Neural progenitor cell (in vitro differentiated cells): ENCODE results near the gene RNF115. TPM values are rescaled to one million over a fixed set of nuclear protein-coding genes. Genes with fewer than 3 reads are reported as not detected.

Experiments used
- DNase-seq: peaks from one replicate; pipeline ENCODE4 v3.0.0-alpha.2; 2016; ENCODE audit warnings: low spot score
- H2AFZ ChIP-seq: fragments of 200-600 bp; sonication (generic); replicated peaks from 2 replicates; pipeline ENCODE4 v1.6.1; 2016; ENCODE audit warnings: antibody characterized with exemption
- H3F3A ChIP-seq: fragments of 200-600 bp; sonication (generic); 2 replicates; pipeline ENCODE4 v1.6.1; 2016; ENCODE audit warnings: antibody characterized with exemption, low read depth
- H3K27ac ChIP-seq: fragments of 200-600 bp; sonication (generic); 2 replicates; pipeline ENCODE4 v1.5.1; 2016; ENCODE audit warnings: mild to moderate bottlenecking
- H3K27me3 ChIP-seq: fragments of 200-600 bp; sonication (generic); 2 replicates; pipeline ENCODE4 v1.6.1; 2016; ENCODE audit warnings: mild to moderate bottlenecking, moderate library complexity
- H3K36me3 ChIP-seq: fragments of 200-600 bp; sonication (generic); 2 replicates; pipeline ENCODE4 v1.5.1; 2016
- H3K4me1 ChIP-seq: fragments of 200-600 bp; sonication (generic); 2 replicates; pipeline ENCODE4 v1.6.1; 2016; ENCODE audit warnings: mixed run types
- H3K4me2 ChIP-seq: fragments of 200-600 bp; sonication (generic); 2 replicates; pipeline ENCODE4 v1.6.1; 2016
- H3K4me3 ChIP-seq: fragments of 200-600 bp; sonication (generic); 2 replicates; pipeline ENCODE4 v1.5.1; 2016
- H3K79me2 ChIP-seq: fragments of 200-600 bp; sonication (generic); 2 replicates; pipeline ENCODE4 v1.6.1; 2016; ENCODE audit warnings: low read depth
- H3K9ac ChIP-seq: fragments of 200-600 bp; sonication (generic); 2 replicates; pipeline ENCODE4 v1.6.1; 2016
- H3K9me3 ChIP-seq: fragments of 200-600 bp; sonication (generic); 2 replicates; pipeline ENCODE4 v1.5.1; 2016; ENCODE audit warnings: low read depth
- H4K20me1 ChIP-seq: fragments of 200-600 bp; sonication (generic); 2 replicates; pipeline ENCODE4 v1.6.1; 2016; ENCODE audit warnings: low read depth
- H3K27ac Mint-ChIP-seq: 3 replicates; pipeline ENCODE4 v1.8.0; 2021; ENCODE audit warnings: mixed read lengths
- H3K27me3 Mint-ChIP-seq: 2 replicates; pipeline ENCODE4 v1.8.0; 2022; ENCODE audit warnings: low read depth, mild to moderate bottlenecking, inconsistent platforms, moderate library complexity, mixed read lengths; ENCODE audit not compliant: insufficient read depth
- H3K36me3 Mint-ChIP-seq: 3 replicates; pipeline ENCODE4 v1.8.0; 2021; ENCODE audit warnings: mixed read lengths
- H3K4me1 Mint-ChIP-seq: 3 replicates; pipeline ENCODE4 v1.8.0; 2021; ENCODE audit warnings: mixed read lengths
- H3K4me3 Mint-ChIP-seq: 3 replicates; pipeline ENCODE4 v1.8.0; 2021; ENCODE audit warnings: mild to moderate bottlenecking, moderate library complexity, mixed read lengths
- H3K9me3 Mint-ChIP-seq: 3 replicates; pipeline ENCODE4 v1.8.0; 2020; ENCODE audit warnings: mixed read lengths
- EZH2 ChIP-seq: fragments of 200-600 bp; sonication (generic); IDR thresholded peaks from 2 replicates; pipeline ENCODE4 v1.6.1; 2017; ENCODE audit warnings: antibody characterized with exemption, mild to moderate bottlenecking, moderate library complexity
- EZH2phosphoT487 ChIP-seq: fragments of 200-600 bp; sonication (generic); IDR thresholded peaks from 2 replicates; pipeline ENCODE4 v1.6.1; 2017; ENCODE audit warnings: antibody characterized with exemption
- total RNA-seq: library from RNA; depleted of rRNA; stranded (reverse); fragments of >200 nt; gene quantifications from 2 replicates; pipeline ENCODE4 v1.2.3, GENCODE V29; 2015; ENCODE audit warnings: low replicate concordance
- TF ChIP-seq, protein P1 (sequence below): fragments of 200-600 bp; sonication (generic); IDR thresholded peaks from 2 replicates; pipeline ENCODE4 v1.5.1; 2017; ENCODE audit warnings: antibody characterized with exemption, mild to moderate bottlenecking

Gene RNF115
- total RNA-seq, 1 donor from 2014 or later: 12.9 TPM

DNA sequence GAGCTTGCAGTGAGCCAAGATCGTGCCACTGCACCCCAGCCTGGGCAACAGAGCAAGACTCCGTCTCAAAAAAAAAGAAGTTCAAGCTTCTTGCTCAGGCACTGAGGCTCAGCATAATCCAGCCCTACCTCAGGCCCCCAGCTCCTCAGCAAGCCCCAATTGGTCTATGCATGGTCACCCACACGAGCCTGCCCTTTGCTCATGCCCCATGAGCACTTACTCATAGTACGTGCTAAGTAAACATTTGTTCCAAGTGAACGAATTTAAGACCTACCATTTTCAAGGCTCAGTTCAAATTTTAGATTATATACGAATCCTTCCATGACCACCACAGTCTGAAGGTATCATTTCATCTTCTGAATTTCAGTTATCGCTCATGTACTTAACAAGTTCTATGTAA, 121.1 kb downstream of the RNF115 start:
- no peak for TF ChIP-seq EZH2phosphoT487
- TF ChIP-seq, protein P1, sequence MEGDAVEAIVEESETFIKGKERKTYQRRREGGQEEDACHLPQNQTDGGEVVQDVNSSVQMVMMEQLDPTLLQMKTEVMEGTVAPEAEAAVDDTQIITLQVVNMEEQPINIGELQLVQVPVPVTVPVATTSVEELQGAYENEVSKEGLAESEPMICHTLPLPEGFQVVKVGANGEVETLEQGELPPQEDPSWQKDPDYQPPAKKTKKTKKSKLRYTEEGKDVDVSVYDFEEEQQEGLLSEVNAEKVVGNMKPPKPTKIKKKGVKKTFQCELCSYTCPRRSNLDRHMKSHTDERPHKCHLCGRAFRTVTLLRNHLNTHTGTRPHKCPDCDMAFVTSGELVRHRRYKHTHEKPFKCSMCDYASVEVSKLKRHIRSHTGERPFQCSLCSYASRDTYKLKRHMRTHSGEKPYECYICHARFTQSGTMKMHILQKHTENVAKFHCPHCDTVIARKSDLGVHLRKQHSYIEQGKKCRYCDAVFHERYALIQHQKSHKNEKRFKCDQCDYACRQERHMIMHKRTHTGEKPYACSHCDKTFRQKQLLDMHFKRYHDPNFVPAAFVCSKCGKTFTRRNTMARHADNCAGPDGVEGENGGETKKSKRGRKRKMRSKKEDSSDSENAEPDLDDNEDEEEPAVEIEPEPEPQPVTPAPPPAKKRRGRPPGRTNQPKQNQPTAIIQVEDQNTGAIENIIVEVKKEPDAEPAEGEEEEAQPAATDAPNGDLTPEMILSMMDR: no peak
- no peak for TF ChIP-seq EZH2
- Histone ChIP-seq H3K36me3 (no peaks in the 10 kb centered on the region), H3K27me3 (no peaks in the 10 kb centered on the region), H3K4me3 (no peak overlapping the region), H3K79me2 (no peaks in the 10 kb centered on the region), H3K9ac (no peak overlapping the region), H3K4me1 (peaks cover 12% of the 10 kb centered on the region), H3F3A (peaks cover 4% of the 10 kb centered on the region), H3K9me3 (no peaks in the 10 kb centered on the region), H3K4me2 (no peak overlapping the region), H3K27ac (no peak overlapping the region), H4K20me1 (no peaks in the 10 kb centered on the region), H2AFZ (no peak overlapping the region)
- Mint-ChIP-seq H3K9me3 (no peaks in the 10 kb centered on the region), H3K27me3 (peaks cover 7% of the 10 kb centered on the region), H3K36me3 (no peaks in the 10 kb centered on the region), H3K27ac (no peak overlapping the region), H3K4me3 (no peak overlapping the region), H3K4me1 (peaks cover 11% of the 10 kb centered on the region)
- no peak for DNase-seq

DNA sequence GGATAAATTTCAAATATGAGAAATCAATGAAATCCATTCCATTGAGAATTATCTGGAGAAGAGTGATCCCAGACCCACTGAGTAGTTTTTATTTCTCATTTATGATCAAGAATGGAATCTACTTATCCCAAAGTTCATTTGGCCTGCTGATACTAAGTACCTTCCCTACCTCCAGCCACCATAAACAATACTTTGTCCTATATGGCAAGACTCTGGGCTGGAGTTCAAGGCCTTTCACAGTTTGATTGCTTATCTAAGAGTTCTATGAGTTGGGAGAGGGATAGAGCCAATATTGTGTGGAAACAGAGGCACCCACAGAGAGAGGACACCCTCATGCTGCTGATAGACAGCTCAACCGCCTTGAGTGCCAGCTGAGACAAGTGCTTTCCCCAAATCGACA, 121.8 kb downstream of the RNF115 start:
- Histone ChIP-seq H3K4me1 (peaks cover 5% of the 10 kb centered on the region), H2AFZ (no peak overlapping the region), H3K79me2 (no peaks in the 10 kb centered on the region), H3K9me3 (no peaks in the 10 kb centered on the region), H3F3A (no peaks in the 10 kb centered on the region), H3K4me2 (no peak overlapping the region), H3K27me3 (no peaks in the 10 kb centered on the region), H3K36me3 (no peaks in the 10 kb centered on the region), H4K20me1 (no peaks in the 10 kb centered on the region), H3K27ac (no peak overlapping the region), H3K9ac (no peak overlapping the region), H3K4me3 (no peak overlapping the region)
- Mint-ChIP-seq H3K4me1 (peaks cover 4% of the 10 kb centered on the region), H3K27me3 (peaks cover 9% of the 10 kb centered on the region), H3K36me3 (no peaks in the 10 kb centered on the region), H3K27ac (no peak overlapping the region), H3K4me3 (no peak overlapping the region), H3K9me3 (no peaks in the 10 kb centered on the region)
- no peak for TF ChIP-seq EZH2
- no peak for TF ChIP-seq EZH2phosphoT487
- no peak for DNase-seq

DNA sequence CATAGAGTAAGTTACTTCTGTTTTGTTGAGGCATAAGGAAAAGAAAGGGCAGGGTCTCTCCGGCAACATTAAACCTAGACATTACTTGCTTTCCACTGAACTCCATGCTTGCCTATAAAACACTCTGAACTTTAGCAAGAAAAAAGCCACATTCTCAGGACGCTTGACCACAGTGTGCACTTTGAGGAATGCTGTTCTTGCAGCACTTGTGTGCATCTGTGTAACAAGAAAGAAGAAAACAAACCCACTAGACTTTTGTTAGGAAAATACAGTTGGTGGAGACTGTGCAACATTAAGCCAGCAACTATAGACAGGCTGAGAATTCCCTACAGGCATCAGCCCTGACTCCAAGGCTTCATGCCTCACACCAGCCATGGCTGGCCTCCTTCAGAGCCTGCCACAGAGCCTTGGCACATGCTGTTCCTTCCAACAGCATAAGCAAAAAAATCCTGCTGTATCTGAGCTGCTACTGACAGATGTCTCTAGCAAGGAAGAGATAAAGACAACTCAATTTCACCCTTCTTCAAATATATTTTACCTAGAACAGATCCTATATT, 122.5 kb downstream of the RNF115 start:
- Mint-ChIP-seq H3K36me3 (no peaks in the 10 kb centered on the region), H3K27ac (no peak overlapping the region), H3K27me3 (peaks cover 9% of the 10 kb centered on the region), H3K4me1 (no peaks in the 10 kb centered on the region), H3K4me3 (no peak overlapping the region), H3K9me3 (no peaks in the 10 kb centered on the region)
- H3K4me3 ChIP-seq: no peak overlapping the region
- no peaks in the 10 kb centered on the region for H3K36me3 ChIP-seq
- no peak overlapping the region for H2AFZ ChIP-seq
- H3K79me2 ChIP-seq: no peaks in the 10 kb centered on the region
- no peak for TF ChIP-seq EZH2
- TF ChIP-seq, protein P1: no peak
- H3K27ac ChIP-seq: no peak overlapping the region
- DNase-seq: no peak
- no peak overlapping the region for H3K9ac ChIP-seq
- H3K27me3 ChIP-seq: no peaks in the 10 kb centered on the region
- H3K4me2 ChIP-seq: no peak overlapping the region
- no peaks in the 10 kb centered on the region for H3F3A ChIP-seq
- H4K20me1 ChIP-seq: no peaks in the 10 kb centered on the region
- H3K9me3 ChIP-seq: no peaks in the 10 kb centered on the region
- no peaks in the 10 kb centered on the region for H3K4me1 ChIP-seq

DNA sequence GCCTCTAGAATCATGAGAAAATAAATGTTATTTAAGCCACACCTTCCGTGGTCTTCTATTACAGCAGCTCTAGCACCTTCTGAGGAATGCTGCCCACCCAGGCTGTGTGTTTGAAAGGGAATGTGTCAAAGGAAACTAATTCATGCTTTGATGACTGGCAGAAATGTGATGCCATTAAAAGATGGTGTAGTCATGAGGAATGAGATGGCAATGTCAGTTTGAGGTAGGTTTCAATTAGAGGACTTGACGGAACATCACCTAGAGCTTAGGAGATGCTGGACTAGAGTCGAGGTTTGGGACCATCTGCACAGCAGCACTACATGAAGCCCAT, 127.3 kb downstream of the RNF115 start:
- Histone ChIP-seq H2AFZ (no peak overlapping the region), H3K27me3 (no peaks in the 10 kb centered on the region), H3K4me3 (no peak overlapping the region), H3K27ac (no peak overlapping the region), H3K36me3 (no peaks in the 10 kb centered on the region), H3K4me2 (no peak overlapping the region), H3K9me3 (no peaks in the 10 kb centered on the region), H3K79me2 (no peaks in the 10 kb centered on the region), H3K4me1 (no peaks in the 10 kb centered on the region), H3K9ac (no peak overlapping the region), H4K20me1 (no peaks in the 10 kb centered on the region), H3F3A (no peaks in the 10 kb centered on the region)
- Mint-ChIP-seq H3K27me3 (peaks cover 17% of the 10 kb centered on the region), H3K4me3 (no peak overlapping the region), H3K9me3 (peaks cover 2% of the 10 kb centered on the region), H3K36me3 (no peaks in the 10 kb centered on the region), H3K4me1 (no peaks in the 10 kb centered on the region), H3K27ac (no peak overlapping the region)
- no peak for TF ChIP-seq EZH2
- TF ChIP-seq, protein P1: no peak
- DNase-seq: no peak
